RWPE2 (cell line): ENCODE results near the gene GPC5.
"Not testable (repeated sequence)": the region's sequence is repeated elsewhere in the genome, so short reads cannot be mapped to it uniquely, and the experiment has no call there.

Experiments
- ATAC-seq: fragments of 200-7000 bp; cut with Tn5 transposase; 3 replicates; pipeline ENCODE4 v1.9.1; 2021; ENCODE audit warnings: low read depth
- DNase-seq: peaks from one replicate; pipeline ENCODE4 v3.0.0-alpha.2; 2020; ENCODE audit warnings: low spot score
- H3K27ac ChIP-seq: fragments of 450-650 bp; 2 replicates; pipeline ENCODE4 v1.5.1; 2017; ENCODE audit warnings: mild to moderate bottlenecking; ENCODE audit not compliant: poor library complexity, severe bottlenecking
- H3K27me3 ChIP-seq: fragments of 250-450 bp; sonication (Bioruptor Pico); 2 replicates; pipeline ENCODE4 v1.5.1; 2021; ENCODE audit warnings: mild to moderate bottlenecking, moderate library complexity; ENCODE audit not compliant: insufficient read depth, poor library complexity, severe bottlenecking
- H3K36me3 ChIP-seq: fragments of 250-450 bp; sonication (Bioruptor Pico); 2 replicates; pipeline ENCODE4 v1.5.1; 2020; ENCODE audit warnings: low read depth, mild to moderate bottlenecking, moderate library complexity
- H3K4me1 ChIP-seq: fragments of 250-450 bp; sonication (Bioruptor Pico); 2 replicates; pipeline ENCODE4 v1.5.1; 2021; ENCODE audit warnings: mild to moderate bottlenecking, moderate library complexity; ENCODE audit not compliant: insufficient read depth, poor library complexity, severe bottlenecking
- H3K4me3 ChIP-seq: fragments of 250-450 bp; sonication (Bioruptor Pico); 2 replicates; pipeline ENCODE4 v1.5.1; 2021; ENCODE audit warnings: mild to moderate bottlenecking, moderate library complexity; ENCODE audit not compliant: severe bottlenecking
- H3K9me3 ChIP-seq: fragments of 250-450 bp; sonication (Bioruptor Pico); 2 replicates; pipeline ENCODE4 v1.5.1; 2021; ENCODE audit warnings: mild to moderate bottlenecking, moderate library complexity; ENCODE audit not compliant: severe bottlenecking
- TF ChIP-seq, protein P1 (sequence below): fragments of 450-650 bp; IDR thresholded peaks from one replicate; pipeline ENCODE4 v1.5.1; 2017; ENCODE audit warnings: mild to moderate bottlenecking, moderate library complexity; ENCODE audit not compliant: poor library complexity, severe bottlenecking

Gene GPC5

DNA sequence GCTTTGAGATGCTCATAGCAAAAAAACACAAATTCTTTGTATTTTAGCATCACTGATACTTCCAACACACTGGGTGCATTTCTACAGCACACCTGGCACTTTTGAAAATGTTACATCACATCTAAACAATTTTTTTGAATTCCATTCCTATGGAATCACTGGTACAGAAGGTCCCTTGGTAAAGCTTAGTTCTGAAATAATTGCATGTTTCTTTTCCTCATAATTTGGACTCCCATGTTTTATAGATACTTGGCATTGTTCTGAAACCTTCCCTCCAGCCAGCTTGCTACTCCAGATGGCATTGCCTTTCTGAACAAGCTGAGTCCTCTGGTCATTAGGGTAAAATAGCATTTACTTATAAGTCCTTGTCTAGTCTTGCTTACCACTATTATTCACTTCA, 1346.8 kb downstream of the GPC5 start:
- no peak for DNase-seq
- TF ChIP-seq, protein P1, sequence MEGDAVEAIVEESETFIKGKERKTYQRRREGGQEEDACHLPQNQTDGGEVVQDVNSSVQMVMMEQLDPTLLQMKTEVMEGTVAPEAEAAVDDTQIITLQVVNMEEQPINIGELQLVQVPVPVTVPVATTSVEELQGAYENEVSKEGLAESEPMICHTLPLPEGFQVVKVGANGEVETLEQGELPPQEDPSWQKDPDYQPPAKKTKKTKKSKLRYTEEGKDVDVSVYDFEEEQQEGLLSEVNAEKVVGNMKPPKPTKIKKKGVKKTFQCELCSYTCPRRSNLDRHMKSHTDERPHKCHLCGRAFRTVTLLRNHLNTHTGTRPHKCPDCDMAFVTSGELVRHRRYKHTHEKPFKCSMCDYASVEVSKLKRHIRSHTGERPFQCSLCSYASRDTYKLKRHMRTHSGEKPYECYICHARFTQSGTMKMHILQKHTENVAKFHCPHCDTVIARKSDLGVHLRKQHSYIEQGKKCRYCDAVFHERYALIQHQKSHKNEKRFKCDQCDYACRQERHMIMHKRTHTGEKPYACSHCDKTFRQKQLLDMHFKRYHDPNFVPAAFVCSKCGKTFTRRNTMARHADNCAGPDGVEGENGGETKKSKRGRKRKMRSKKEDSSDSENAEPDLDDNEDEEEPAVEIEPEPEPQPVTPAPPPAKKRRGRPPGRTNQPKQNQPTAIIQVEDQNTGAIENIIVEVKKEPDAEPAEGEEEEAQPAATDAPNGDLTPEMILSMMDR: no peak
- no peaks in the 10 kb centered on the region for H3K9me3 ChIP-seq
- peak overlapping the region; percentile 41 for H3K27ac ChIP-seq
- ATAC-seq: peak; percentile 70
- peaks cover 17% of the 10 kb centered on the region for H3K4me1 ChIP-seq
- H3K27me3 ChIP-seq: no peaks in the 10 kb centered on the region
- H3K4me3 ChIP-seq: no peak overlapping the region
- no peaks in the 10 kb centered on the region for H3K36me3 ChIP-seq

DNA sequence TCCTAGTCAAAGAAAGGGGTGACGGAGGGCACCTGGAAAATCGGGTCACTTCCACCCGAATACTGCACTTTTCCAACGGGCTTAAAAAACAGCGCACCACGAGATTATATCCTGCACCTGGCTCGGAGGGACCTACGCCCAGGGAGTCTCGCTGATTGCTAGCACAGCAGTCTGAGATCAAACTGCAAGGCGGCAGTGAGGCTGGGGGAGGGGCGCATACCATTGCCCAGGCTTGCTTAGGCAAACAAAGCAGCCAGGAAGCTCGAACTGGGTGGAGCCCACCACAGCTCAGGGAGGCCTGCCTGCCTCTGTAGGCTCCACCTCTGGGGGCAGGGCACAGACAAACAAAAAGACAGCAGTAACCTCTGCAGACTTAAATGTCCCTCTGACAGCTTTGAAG, 1354.3 kb downstream of the GPC5 start:
- not testable (repeated sequence) for H3K9me3 ChIP-seq, H3K4me1 ChIP-seq, H3K27me3 ChIP-seq, H3K27ac ChIP-seq, H3K36me3 ChIP-seq, ATAC-seq, H3K4me3 ChIP-seq
- peak; percentile 54 for DNase-seq

DNA sequence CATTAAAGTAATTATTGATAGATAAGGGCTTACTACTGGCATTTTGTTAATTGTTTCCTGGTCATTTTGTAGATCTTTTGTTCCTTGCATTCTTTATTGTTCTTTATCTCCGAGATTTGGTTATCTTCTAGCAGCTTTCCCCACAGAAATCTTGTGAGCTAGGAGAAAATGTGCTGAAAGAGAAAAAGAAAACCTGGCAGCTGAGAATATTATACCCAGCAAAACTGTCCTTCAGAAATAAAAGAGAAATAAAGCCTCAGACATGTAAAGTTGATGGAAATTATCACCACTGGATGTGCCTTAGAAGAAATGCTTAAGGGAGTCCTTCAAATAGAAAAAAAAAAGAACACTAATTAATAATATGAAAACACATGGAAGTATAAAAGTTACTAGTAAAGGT, 1363.3 kb downstream of the GPC5 start:
- peaks cover 7% of the 10 kb centered on the region for H3K9me3 ChIP-seq
- H3K27ac ChIP-seq: no peak overlapping the region
- H3K4me3 ChIP-seq: no peak overlapping the region
- ATAC-seq: no peak
- no peaks in the 10 kb centered on the region for H3K4me1 ChIP-seq
- no peaks in the 10 kb centered on the region for H3K36me3 ChIP-seq
- DNase-seq: no peak
- TF ChIP-seq, protein P1: no peak
- H3K27me3 ChIP-seq: no peaks in the 10 kb centered on the region

DNA sequence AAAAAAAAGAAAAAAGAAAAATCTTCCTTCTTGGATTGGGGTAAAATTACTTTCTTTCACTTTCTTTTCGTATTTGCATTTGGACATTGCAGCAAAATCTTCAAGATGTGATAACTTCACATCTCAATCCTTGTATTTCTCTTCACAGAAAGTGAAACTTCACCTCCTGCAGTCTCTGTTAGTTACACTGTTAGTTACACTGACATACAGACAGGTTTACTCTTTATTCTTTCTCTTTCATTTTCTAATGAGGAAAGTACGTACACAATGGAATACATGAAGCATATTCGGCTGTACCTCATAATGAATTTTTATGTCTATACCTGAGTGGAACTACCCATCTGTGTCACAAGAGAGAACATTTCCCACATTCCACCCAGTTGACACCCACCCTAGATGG, 1369.0 kb downstream of the GPC5 start:
- Histone ChIP-seq H3K9me3 (no peaks in the 10 kb centered on the region), H3K4me3 (no peak overlapping the region), H3K36me3 (no peaks in the 10 kb centered on the region), H3K4me1 (no peaks in the 10 kb centered on the region), H3K27ac (no peak overlapping the region), H3K27me3 (no peaks in the 10 kb centered on the region)
- TF ChIP-seq, protein P1: no peak
- no peak for DNase-seq
- no peak for ATAC-seq

DNA sequence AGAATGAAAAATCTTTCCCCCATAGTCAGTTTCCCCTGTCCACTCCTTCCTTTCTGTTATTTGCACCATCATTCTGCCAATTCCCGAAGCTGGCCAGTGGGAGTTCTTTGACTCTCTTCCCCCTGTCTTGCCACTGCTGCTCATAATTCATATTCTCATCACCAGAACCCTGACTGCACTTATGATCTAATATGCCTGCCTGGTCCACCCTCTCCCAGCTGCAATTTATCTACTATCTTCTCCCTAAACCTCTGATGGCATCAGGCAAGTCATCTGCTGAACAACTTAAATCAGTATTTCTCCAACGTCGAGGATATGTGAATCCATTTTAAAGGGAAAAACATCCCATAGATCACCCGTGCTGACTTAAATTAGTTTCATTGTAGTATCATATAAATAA, 1370.2 kb downstream of the GPC5 start:
- Histone ChIP-seq H3K27me3 (no peaks in the 10 kb centered on the region), H3K9me3 (no peaks in the 10 kb centered on the region), H3K4me1 (no peaks in the 10 kb centered on the region), H3K27ac (no peak overlapping the region), H3K36me3 (no peaks in the 10 kb centered on the region), H3K4me3 (no peak overlapping the region)
- no peak for DNase-seq
- no peak for ATAC-seq
- TF ChIP-seq, protein P1: no peak
